IPS-18a (cell line): ENCODE measurements around the gene SVOPL.

ENCODE experiments used
- H3K27ac ChIP-seq: one replicate; pipeline ENCODE4 v1.5.1; 2013; ENCODE audit warnings: low read length
- H3K27me3 ChIP-seq: one replicate; pipeline ENCODE4 v1.6.1; 2013; ENCODE audit warnings: mild to moderate bottlenecking, low read length; ENCODE audit not compliant: control insufficient read depth, insufficient read depth
- H3K36me3 ChIP-seq: one replicate; pipeline ENCODE4 v1.6.1; 2013; ENCODE audit warnings: low read depth, low read length; ENCODE audit not compliant: control insufficient read depth
- H3K4me1 ChIP-seq: one replicate; pipeline ENCODE4 v1.6.1; 2013; ENCODE audit warnings: low read depth, low read length; ENCODE audit not compliant: control insufficient read depth
- H3K4me3 ChIP-seq: one replicate; pipeline ENCODE4 v1.5.1; 2013; ENCODE audit warnings: low read length
- H3K9ac ChIP-seq: one replicate; pipeline ENCODE4 v1.6.1; 2013; ENCODE audit warnings: mild to moderate bottlenecking, low read length, moderate library complexity
- H3K9me3 ChIP-seq: one replicate; pipeline ENCODE4 v1.6.1; 2013; ENCODE audit warnings: low read depth, low read length; ENCODE audit not compliant: control insufficient read depth

SVOPL gene

GRCh38 chr7:138625084-138625848, 75.9 kb downstream of the SVOPL start:
- Histone ChIP-seq H3K27ac (no peak overlapping the region), H3K4me3 (no peak overlapping the region), H3K9me3 (no peaks in the 10 kb centered on the region), H3K9ac (no peak overlapping the region), H3K27me3 (no peaks in the 10 kb centered on the region), H3K4me1 (peaks cover 4% of the 10 kb centered on the region), H3K36me3 (no peaks in the 10 kb centered on the region)

- no peak overlapping the region for H3K4me3 ChIP-seq
- no peaks in the 10 kb centered on the region for H3K27me3 ChIP-seq
- no peak overlapping the region for H3K9ac ChIP-seq
- no peaks in the 10 kb centered on the region for H3K36me3 ChIP-seq
- no peaks in the 10 kb centered on the region for H3K9me3 ChIP-seq
- peaks cover 4% of the 10 kb centered on the region for H3K4me1 ChIP-seq
- no peak overlapping the region for H3K27ac ChIP-seq
Measured at GRCh38 chr7:138622841-138623240, 78.3 kb downstream of the SVOPL start.

- no peaks in the 10 kb centered on the region for H3K4me1 ChIP-seq
- H3K27ac ChIP-seq: no peak overlapping the region
- H3K4me3 ChIP-seq: no peak overlapping the region
- H3K9ac ChIP-seq: no peak overlapping the region
- no peaks in the 10 kb centered on the region for H3K9me3 ChIP-seq
- no peaks in the 10 kb centered on the region for H3K36me3 ChIP-seq
- H3K27me3 ChIP-seq: no peaks in the 10 kb centered on the region
Measured at GRCh38 chr7:138618933-138619332, 82.2 kb downstream of the SVOPL start.

GRCh38 chr7:138618506-138618905, 82.7 kb downstream of the SVOPL start:
- H3K4me1 ChIP-seq: no peaks in the 10 kb centered on the region
- H3K36me3 ChIP-seq: no peaks in the 10 kb centered on the region
- H3K27me3 ChIP-seq: no peaks in the 10 kb centered on the region
- H3K9me3 ChIP-seq: no peaks in the 10 kb centered on the region
- no peak overlapping the region for H3K4me3 ChIP-seq
- no peak overlapping the region for H3K9ac ChIP-seq
- H3K27ac ChIP-seq: no peak overlapping the region

- Histone ChIP-seq H3K9ac (no peak overlapping the region), H3K9me3 (no peaks in the 10 kb centered on the region), H3K27me3 (no peaks in the 10 kb centered on the region)
Measured at GRCh38 chr7:138616085-138616484, 85.1 kb downstream of the SVOPL start.

DNA sequence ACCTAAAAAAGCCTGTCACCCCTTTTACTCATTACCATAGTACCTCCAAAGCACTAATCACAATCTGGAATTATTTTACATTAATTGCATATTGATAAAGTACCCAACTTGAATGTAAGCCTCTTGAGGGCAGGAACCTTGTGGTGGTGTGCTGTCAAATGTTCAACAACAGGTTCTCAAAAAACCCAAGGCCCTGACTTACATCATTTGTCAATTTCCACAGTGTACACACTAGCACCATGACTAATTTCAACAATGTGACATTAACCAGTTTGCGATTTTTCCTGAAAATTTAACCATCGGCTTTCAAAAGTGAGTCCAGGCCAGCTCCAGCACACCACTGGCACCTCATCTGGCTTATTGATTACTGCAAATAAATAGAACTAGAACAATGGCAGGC, 87.5 kb downstream of the SVOPL start:
- Histone ChIP-seq H3K4me1 (no peaks in the 10 kb centered on the region), H3K27ac (no peak overlapping the region), H3K4me3 (no peak overlapping the region)

More at GRCh38 chr7:138616085-138616484, 85.1 kb downstream of the SVOPL start:
- Histone ChIP-seq H3K36me3 (no peaks in the 10 kb centered on the region), H3K4me3 (no peak overlapping the region), H3K27ac (no peak overlapping the region), H3K4me1 (no peaks in the 10 kb centered on the region)

DNA sequence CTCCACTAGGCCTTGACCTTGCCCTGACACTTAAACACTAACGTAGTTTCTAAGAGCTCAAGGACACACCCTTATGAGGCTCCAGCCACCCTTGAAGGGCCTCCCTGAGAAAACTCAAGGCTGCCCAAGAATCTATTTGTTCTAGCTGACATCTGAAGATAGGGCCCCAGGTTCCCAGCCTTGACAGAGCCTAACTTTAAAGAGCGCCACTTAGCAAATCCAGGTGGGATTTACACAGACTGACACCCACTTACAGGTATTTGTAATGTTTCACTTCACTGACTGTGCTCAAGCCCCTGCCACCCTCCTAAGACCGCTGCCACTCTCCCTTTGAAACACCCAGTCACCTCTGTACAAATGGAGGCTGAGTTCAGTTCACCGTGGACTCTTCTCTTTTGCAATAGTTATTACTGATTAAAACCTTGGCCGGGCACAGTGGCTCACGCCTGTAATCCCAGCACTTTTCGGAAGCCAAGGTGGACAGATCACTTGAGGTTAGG, 90.4 kb downstream of the SVOPL start:
- Histone ChIP-seq H3K27ac (no peak overlapping the region), H3K36me3 (no peaks in the 10 kb centered on the region), H3K9me3 (peaks cover 5% of the 10 kb centered on the region), H3K4me3 (no peak overlapping the region), H3K9ac (no peak overlapping the region), H3K4me1 (no peaks in the 10 kb centered on the region), H3K27me3 (no peaks in the 10 kb centered on the region)

More for the DNA sequence above, 87.5 kb downstream of the SVOPL start:
- H3K27me3 ChIP-seq: no peaks in the 10 kb centered on the region
- H3K9ac ChIP-seq: no peak overlapping the region
- H3K9me3 ChIP-seq: no peaks in the 10 kb centered on the region
- H3K36me3 ChIP-seq: no peaks in the 10 kb centered on the region

- no peak overlapping the region for H3K4me3 ChIP-seq
- no peaks in the 10 kb centered on the region for H3K4me1 ChIP-seq
Measured at GRCh38 chr7:138608275-138608674, 92.9 kb downstream of the SVOPL start.

DNA sequence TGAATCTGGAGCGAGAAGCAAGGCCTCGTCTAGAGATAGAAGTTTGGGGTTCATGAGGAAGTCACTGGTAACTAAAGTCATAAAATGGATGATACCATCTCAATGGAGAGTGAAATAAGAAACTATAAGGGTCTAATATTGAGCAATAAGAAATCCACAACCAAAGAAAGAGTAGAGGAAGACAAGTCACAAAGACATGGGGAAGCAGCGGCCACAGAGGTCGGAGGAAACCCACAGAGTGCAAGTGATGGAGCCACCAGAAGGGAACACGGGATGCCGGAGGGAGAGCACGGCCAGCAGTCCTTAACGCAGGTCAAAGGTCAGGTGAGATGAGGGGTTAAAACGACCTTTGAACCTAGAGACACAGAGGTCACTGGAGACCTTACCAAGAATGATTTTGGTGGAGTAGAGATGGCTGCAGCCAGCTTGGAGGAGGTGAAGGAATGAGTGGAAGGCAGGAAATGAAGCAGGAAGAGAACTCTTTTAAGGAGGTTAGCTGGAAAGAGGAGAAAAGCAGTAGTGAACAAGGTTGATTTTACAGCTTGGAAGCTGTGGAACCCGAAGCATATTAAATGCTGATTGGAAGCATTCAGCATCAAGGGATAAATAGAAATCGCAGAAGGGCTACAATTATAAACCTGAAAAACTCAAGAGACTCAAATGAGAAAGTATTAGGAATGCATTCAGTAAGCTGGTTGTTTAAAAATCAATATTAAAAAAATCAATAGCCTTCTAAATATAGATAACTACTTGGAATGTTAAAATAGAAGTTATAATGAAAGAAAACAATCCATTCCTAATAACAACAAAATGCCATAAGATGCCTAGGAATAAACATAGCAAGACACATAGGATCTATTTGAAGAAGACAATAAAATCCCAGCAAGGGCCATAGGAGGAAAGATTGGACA, 93.7 kb downstream of the SVOPL start:
- H3K9me3 ChIP-seq: peaks cover 5% of the 10 kb centered on the region
- no peaks in the 10 kb centered on the region for H3K27me3 ChIP-seq
- no peak overlapping the region for H3K27ac ChIP-seq
- no peak overlapping the region for H3K4me3 ChIP-seq
- no peaks in the 10 kb centered on the region for H3K4me1 ChIP-seq
- H3K36me3 ChIP-seq: no peaks in the 10 kb centered on the region
- no peak overlapping the region for H3K9ac ChIP-seq

More at GRCh38 chr7:138608275-138608674, 92.9 kb downstream of the SVOPL start:
- peaks cover 5% of the 10 kb centered on the region for H3K9me3 ChIP-seq
- no peaks in the 10 kb centered on the region for H3K27me3 ChIP-seq
- no peak overlapping the region for H3K9ac ChIP-seq
- H3K36me3 ChIP-seq: no peaks in the 10 kb centered on the region
- no peak overlapping the region for H3K27ac ChIP-seq

GRCh38 chr7:138606236-138606635, 94.9 kb downstream of the SVOPL start:
- no peak overlapping the region for H3K9ac ChIP-seq
- H3K36me3 ChIP-seq: no peaks in the 10 kb centered on the region
- H3K27me3 ChIP-seq: no peaks in the 10 kb centered on the region
- H3K27ac ChIP-seq: no peak overlapping the region
- H3K4me1 ChIP-seq: no peaks in the 10 kb centered on the region
- H3K9me3 ChIP-seq: peaks cover 5% of the 10 kb centered on the region
- no peak overlapping the region for H3K4me3 ChIP-seq

GRCh38 chr7:138603549-138604318, 97.4 kb downstream of the SVOPL start:
- H3K9me3 ChIP-seq: peaks cover 5% of the 10 kb centered on the region
- H3K9ac ChIP-seq: no peak overlapping the region
- no peak overlapping the region for H3K4me3 ChIP-seq
- no peak overlapping the region for H3K27ac ChIP-seq
- no peaks in the 10 kb centered on the region for H3K27me3 ChIP-seq
- H3K36me3 ChIP-seq: no peaks in the 10 kb centered on the region
- H3K4me1 ChIP-seq: no peaks in the 10 kb centered on the region
